H9 (cell line): ENCODE measurements around the gene CFAP99. TPM values are rescaled to one million over a fixed set of nuclear protein-coding genes. Genes with fewer than 3 reads are reported as not detected.

Experiments
- DNase-seq: peaks from one replicate; pipeline ENCODE4 v3.0.0-alpha.2; 2017
- H2AFZ ChIP-seq: one replicate; pipeline ENCODE4 v1.6.1; 2013; ENCODE audit warnings: mild to moderate bottlenecking, low read length, control low read depth, moderate library complexity
- H2AK5ac ChIP-seq: 2 replicates; pipeline ENCODE4 v1.6.1; 2013; ENCODE audit warnings: low read length, control low read depth, mixed read lengths; ENCODE audit not compliant: insufficient read length
- H2BK120ac ChIP-seq: one replicate; pipeline ENCODE4 v1.6.1; 2013; ENCODE audit warnings: low read depth, mild to moderate bottlenecking, low read length, control low read depth, inconsistent platforms; ENCODE audit not compliant: poor library complexity, severe bottlenecking
- H2BK12ac ChIP-seq: 2 replicates; pipeline ENCODE4 v1.6.1; 2013; ENCODE audit warnings: low read length, control low read depth, mixed read lengths, low read depth; ENCODE audit not compliant: insufficient read length
- H2BK15ac ChIP-seq: 2 replicates; pipeline ENCODE4 v1.6.1; 2013; ENCODE audit warnings: low read depth, low read length, control low read depth
- H2BK20ac ChIP-seq: one replicate; pipeline ENCODE4 v1.6.1; 2013; ENCODE audit warnings: low read depth, mild to moderate bottlenecking, low read length, control low read depth, inconsistent platforms; ENCODE audit not compliant: poor library complexity, severe bottlenecking
- H2BK5ac ChIP-seq: 2 replicates; pipeline ENCODE4 v1.6.1; 2013; ENCODE audit warnings: low read length, control low read depth, mixed read lengths; ENCODE audit not compliant: insufficient read length
- H3K14ac ChIP-seq: 2 replicates; pipeline ENCODE4 v1.6.1; 2013; ENCODE audit warnings: low read length, control low read depth; ENCODE audit not compliant: insufficient read depth
- H3K18ac ChIP-seq: 2 replicates; pipeline ENCODE4 v1.6.1; 2013; ENCODE audit warnings: low read depth, mild to moderate bottlenecking, mixed read lengths, low read length, control low read depth; ENCODE audit not compliant: insufficient read length
- H3K23ac ChIP-seq: 2 replicates; pipeline ENCODE4 v1.6.1; 2013; ENCODE audit warnings: low read length, control low read depth, mixed read lengths, low read depth; ENCODE audit not compliant: insufficient read length
- H3K23me2 ChIP-seq: 2 replicates; pipeline ENCODE4 v1.6.1; 2013; ENCODE audit warnings: low read depth, mild to moderate bottlenecking, mixed read lengths, low read length, control low read depth; ENCODE audit not compliant: insufficient read length, poor library complexity, severe bottlenecking
- H3K27ac ChIP-seq: 2 replicates; pipeline ENCODE4 v1.5.1; 2013; ENCODE audit warnings: low read length, control low read depth, mixed read lengths, low read depth; ENCODE audit not compliant: insufficient read length
- H3K27me3 ChIP-seq: 2 replicates; pipeline ENCODE4 v1.6.1; 2013; ENCODE audit warnings: low read length, control low read depth, inconsistent platforms; ENCODE audit not compliant: insufficient read depth
- H3K4ac ChIP-seq: 2 replicates; pipeline ENCODE4 v1.6.1; 2013; ENCODE audit warnings: low read depth, mild to moderate bottlenecking, control low read depth, inconsistent platforms, low read length, moderate library complexity
- H3K4me1 ChIP-seq: 2 replicates; pipeline ENCODE4 v1.6.1; 2013; ENCODE audit warnings: low read length, control low read depth, inconsistent platforms; ENCODE audit not compliant: insufficient read depth
- H3K4me2 ChIP-seq: 2 replicates; pipeline ENCODE4 v1.6.1; 2013; ENCODE audit warnings: low read length, control low read depth, mixed read lengths; ENCODE audit not compliant: insufficient read length, insufficient read depth
- H3K56ac ChIP-seq: 2 replicates; pipeline ENCODE4 v1.6.1; 2013; ENCODE audit warnings: low read depth, mild to moderate bottlenecking, mixed read lengths, low read length, control low read depth; ENCODE audit not compliant: insufficient read length
- H3K79me1 ChIP-seq: 2 replicates; pipeline ENCODE4 v1.6.1; 2013; ENCODE audit warnings: low read depth, mild to moderate bottlenecking, moderate library complexity, low read length, control low read depth, inconsistent platforms; ENCODE audit not compliant: insufficient read depth, poor library complexity, severe bottlenecking
- H3K79me2 ChIP-seq: 2 replicates; pipeline ENCODE4 v1.6.1; 2013; ENCODE audit warnings: low read length, control low read depth, inconsistent platforms; ENCODE audit not compliant: insufficient read depth
- H3K9ac ChIP-seq: 2 replicates; pipeline ENCODE4 v1.6.1; 2013; ENCODE audit warnings: low read length, control low read depth, mixed read lengths; ENCODE audit not compliant: insufficient read length; ENCODE audit errors: extremely low read depth
- H3K9me3 ChIP-seq: one replicate; pipeline ENCODE4 v1.6.1; 2013; ENCODE audit warnings: low read depth, low read length, inconsistent platforms; ENCODE audit not compliant: control insufficient read depth
- H3T11ph ChIP-seq: one replicate; pipeline ENCODE4 v1.6.1; 2013; ENCODE audit warnings: mild to moderate bottlenecking, low read length, control low read depth, inconsistent platforms
- H4K20me1 ChIP-seq: one replicate; pipeline ENCODE4 v1.6.1; 2013; ENCODE audit not compliant: control insufficient read depth, insufficient read length, insufficient read depth
- H4K5ac ChIP-seq: 2 replicates; pipeline ENCODE4 v1.6.1; 2013; ENCODE audit warnings: low read depth, mild to moderate bottlenecking, mixed read lengths, low read length, control low read depth; ENCODE audit not compliant: insufficient read length
- H4K8ac ChIP-seq: replicated peaks from 2 replicates; pipeline ENCODE4 v1.6.1; 2013; ENCODE audit warnings: low read length, control low read depth, mixed read lengths, low read depth; ENCODE audit not compliant: insufficient read length
- H4K91ac ChIP-seq: 2 replicates; pipeline ENCODE4 v1.6.1; 2013; ENCODE audit warnings: low read depth, mild to moderate bottlenecking, moderate library complexity, mixed read lengths, low read length, control low read depth; ENCODE audit not compliant: insufficient read length
- H3K27ac Mint-ChIP-seq, 3 experiments: 2 replicates in 2 of 3; 3 replicates in 1 of 3; pipeline ENCODE4 v1.8.0; 2020 to 2021; ENCODE audit warnings: mixed read lengths in 3 of 3, mild to moderate bottlenecking in 1 of 3, moderate library complexity in 1 of 3
- H3K27me3 Mint-ChIP-seq: 2 replicates; pipeline ENCODE4 v1.8.0; 2021; ENCODE audit warnings: low read depth, mild to moderate bottlenecking, moderate library complexity, mixed read lengths
- H3K36me3 Mint-ChIP-seq, 3 experiments: 2 replicates in 2 of 3; 3 replicates in 1 of 3; pipeline ENCODE4 v1.8.0; 2020 to 2021; ENCODE audit warnings: low read depth in 3 of 3, mixed read lengths in 3 of 3; ENCODE audit not compliant: insufficient read depth in 1 of 3
- H3K4me1 Mint-ChIP-seq, 2 experiments: 2 replicates each; pipeline ENCODE4 v1.8.0; 2020; ENCODE audit warnings: mixed read lengths in 2 of 2
- H3K4me3 Mint-ChIP-seq, 2 experiments: 2 replicates in 1 of 2; 3 replicates in 1 of 2; pipeline ENCODE4 v1.8.0; 2020 to 2021; ENCODE audit warnings: mild to moderate bottlenecking in 2 of 2, mixed read lengths in 2 of 2, moderate library complexity in 1 of 2
- H3K9me3 Mint-ChIP-seq, 2 experiments: 2 replicates in 1 of 2; 3 replicates in 1 of 2; pipeline ENCODE4 v1.8.0; 2020; ENCODE audit warnings: mild to moderate bottlenecking in 2 of 2, mixed read lengths in 2 of 2, moderate library complexity in 1 of 2
- CTCF ChIP-seq: fragments of 200-600 bp; sonication (generic); conservative IDR thresholded peaks from 3 replicates; pipeline ENCODE4 v1.8.0; 2021; ENCODE audit warnings: antibody characterized with exemption, mild to moderate bottlenecking
- WGBS: extraction: QIAGEN DNeasy Blood & Tissue Kit; methylation state at CpG from one replicate; pipeline ENCODE4 v1.1.7; 2013; ENCODE audit warnings: missing lambda C conversion rate, low lambda C conversion rate, mixed read lengths; ENCODE audit not compliant: insufficient read length; ENCODE audit errors: extremely low coverage; 5-methylcytosine and 5-hydroxymethylcytosine counted together
- total RNA-seq: library from RNA; stranded (reverse); gene quantifications from 2 replicates; pipeline ENCODE4 v1.2.1, GENCODE V29; 2021

The CFAP99 gene
- total RNA-seq, 1 experiment from 2014 or later: 0.35 TPM

DNA sequence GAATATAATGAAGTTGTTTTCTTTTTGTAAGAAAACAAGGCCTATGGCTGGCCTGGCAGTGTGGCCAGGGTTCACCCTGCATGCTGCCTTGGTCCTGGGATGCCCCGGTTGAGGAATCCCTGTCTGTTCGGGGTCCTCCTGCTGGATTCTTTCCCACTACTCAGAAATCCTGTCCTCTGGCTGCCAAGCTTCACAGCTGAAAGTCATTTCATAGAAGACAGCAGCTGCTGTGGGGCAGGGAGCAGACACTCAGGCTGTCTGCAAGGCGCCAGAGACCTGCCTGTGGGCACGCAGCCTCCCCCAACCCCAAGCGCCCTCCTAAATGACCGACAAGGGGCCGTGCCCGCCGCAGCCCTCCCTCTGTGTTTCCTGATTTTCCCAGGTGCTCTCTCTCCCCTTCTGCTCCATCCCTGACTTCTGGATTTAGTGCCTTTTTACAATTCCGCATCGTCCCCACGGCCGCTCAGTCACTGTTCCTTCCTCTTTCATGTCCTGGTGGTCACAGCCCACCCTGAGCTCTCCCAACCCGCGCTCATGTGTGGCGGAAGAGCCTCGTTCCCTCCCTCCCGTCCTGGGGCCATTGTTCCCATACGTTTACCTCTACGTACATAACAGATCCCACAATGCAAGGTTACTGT, 27.9 kb upstream of the CFAP99 start:
- no peak overlapping the region for H3K23ac ChIP-seq
- no CpG with 5 or more reads among the region's 20 CpGs for WGBS
- Mint-ChIP-seq H3K4me1 (peaks cover 49 to 59% of the 10 kb centered on the region in 2 experiments), H3K4me3 (peak overlapping the region; percentile 28 to 61; a peak in 4 of 5 replicates), H3K36me3 (no peaks in the 10 kb centered on the region; a peak in 1 of 7 replicates), H3K27ac (peak overlapping the region in 2 of 3 experiments; percentile 14 to 40; a peak in 3 of 7 replicates), H3K9me3 (no peaks in the 10 kb centered on the region; a peak in 1 of 5 replicates), H3K27me3 (peaks cover 19% of the 10 kb centered on the region)
- H3K56ac ChIP-seq: no peak overlapping the region
- no peak overlapping the region for H2BK12ac ChIP-seq
- H3K9ac ChIP-seq: no peak overlapping the region
- peak overlapping the region; percentile 27 for H3K4me2 ChIP-seq
- H3K23me2 ChIP-seq: peaks cover 5% of the 10 kb centered on the region
- no peak overlapping the region for H2BK15ac ChIP-seq
- no peak overlapping the region for H3K14ac ChIP-seq
- H4K91ac ChIP-seq: no peak overlapping the region
- DNase-seq: no peak
- H2AK5ac ChIP-seq: no peak overlapping the region
- no peak overlapping the region for H2BK5ac ChIP-seq
- H4K8ac ChIP-seq: no peak overlapping the region
- H4K20me1 ChIP-seq: peaks cover 2% of the 10 kb centered on the region
- no peak for TF ChIP-seq CTCF
- no peak overlapping the region for H3K18ac ChIP-seq
- H3K79me2 ChIP-seq: no peaks in the 10 kb centered on the region
- H2AFZ ChIP-seq: no peak overlapping the region
- H3K27me3 ChIP-seq: no peaks in the 10 kb centered on the region
- H3K9me3 ChIP-seq: no peaks in the 10 kb centered on the region
- H3K79me1 ChIP-seq: no peaks in the 10 kb centered on the region
- peaks cover 13% of the 10 kb centered on the region; the same call in 1 of the 2 replicates for H3K4me1 ChIP-seq
- no peak overlapping the region for H3K4ac ChIP-seq
- no peak overlapping the region for H3T11ph ChIP-seq
- no peak overlapping the region for H3K27ac ChIP-seq
- no peak overlapping the region for H2BK20ac ChIP-seq
- no peak overlapping the region for H2BK120ac ChIP-seq
- no peak overlapping the region for H4K5ac ChIP-seq
